ENCODE results near the gene PDIA4. TPM values are rescaled to one million over a fixed set of nuclear protein-coding genes. Genes with fewer than 3 reads are reported as not detected.
A peak's percentile ranks its signal among the peaks of the same experiment; 100 is the strongest.

PDIA4 gene
- total RNA-seq (33.4 TPM), polyA plus RNA-seq (10 to 100 TPM; 66.8 to 78.3 (median 72.6) TPM)

DNA sequence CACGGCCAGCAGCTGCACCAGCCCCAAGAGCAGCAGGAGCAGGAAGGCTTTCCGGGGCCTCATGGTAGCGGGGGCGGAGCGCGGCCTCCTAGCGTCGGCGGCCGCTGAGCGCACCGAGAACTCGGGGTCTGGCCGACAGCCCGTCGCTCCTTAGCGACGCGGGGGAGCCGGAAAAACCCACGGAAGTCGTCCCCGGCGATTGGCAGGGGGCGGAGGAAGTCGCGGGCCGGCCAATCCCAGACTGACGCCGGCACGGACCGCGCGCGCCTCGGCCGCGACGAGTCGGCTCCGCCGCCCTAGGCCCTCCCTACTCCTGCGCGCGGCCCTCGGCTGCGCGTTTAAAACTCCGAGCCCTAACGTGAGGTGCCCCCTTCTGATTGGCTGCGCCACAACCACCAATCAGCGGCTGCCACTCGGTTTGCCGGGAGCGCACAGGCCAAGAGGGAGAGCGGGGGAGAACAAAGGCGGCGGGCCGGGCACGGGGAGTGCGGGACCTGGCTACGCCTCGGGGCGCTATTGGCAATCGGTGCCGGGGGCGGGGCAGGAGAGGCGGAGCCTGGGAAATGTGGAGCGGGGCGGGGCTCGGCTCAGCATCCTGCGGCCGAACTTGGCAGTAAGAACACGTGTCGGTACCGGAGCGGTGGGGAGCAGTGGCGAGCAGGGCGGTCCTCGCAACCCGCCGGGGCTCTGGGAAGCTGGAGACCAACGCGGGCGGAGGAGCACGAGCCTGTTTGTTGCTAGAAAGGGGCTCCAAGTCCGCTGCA is at the start of gene PDIA4:
Gene PDIA4 (minus strand): TSS at position 160 of the 764 bp plus-strand sequence. CDS start 97 bp downstream, at position 63.
- Mint-ChIP-seq H3K4me3 (peak within 1 kb of the TSS; percentile 90 to 96 (median 94)), H3K36me3 (peaks cover 3% of the 10 kb centered on the region), H3K4me1 (peaks cover 24 to 49% (median 35%) of the 10 kb centered on the region in 4 donors), H3K9me3 (no peaks in the 10 kb centered on the region), H3K27ac (peak within 1 kb of the TSS; percentile 92 to 98 (median 93)), H3K27me3 (peaks cover 9% of the 10 kb centered on the region)
- ATAC-seq (ENCODE audit: low read depth in 2 of 2) = peak; percentile 87 to 92
- Histone ChIP-seq H3K27ac (ENCODE audit: insufficient read depth, low read length, poor library complexity, severe bottlenecking) (peak within 1 kb of the TSS; percentile 87), H3K4me1 (ENCODE audit: control insufficient read depth, insufficient read depth, low read length, poor library complexity, severe bottlenecking) (peaks cover 29% of the 10 kb centered on the region), H3K4me3 (ENCODE audit: low read depth, low read length) (peak within 1 kb of the TSS; percentile 90), H3K27me3 (ENCODE audit: control insufficient read depth, insufficient read depth, low read length) (no peaks in the 10 kb centered on the region), H3K9me3 (ENCODE audit: control insufficient read depth in 2 of 2, low read length in 2 of 2) (no peaks in the 10 kb centered on the region), H3K36me3 (ENCODE audit: control insufficient read depth, insufficient read depth, low read length) (no peaks in the 10 kb centered on the region)
- DNase-seq = peak; percentile 99 to 100 (median 99)

DNA sequence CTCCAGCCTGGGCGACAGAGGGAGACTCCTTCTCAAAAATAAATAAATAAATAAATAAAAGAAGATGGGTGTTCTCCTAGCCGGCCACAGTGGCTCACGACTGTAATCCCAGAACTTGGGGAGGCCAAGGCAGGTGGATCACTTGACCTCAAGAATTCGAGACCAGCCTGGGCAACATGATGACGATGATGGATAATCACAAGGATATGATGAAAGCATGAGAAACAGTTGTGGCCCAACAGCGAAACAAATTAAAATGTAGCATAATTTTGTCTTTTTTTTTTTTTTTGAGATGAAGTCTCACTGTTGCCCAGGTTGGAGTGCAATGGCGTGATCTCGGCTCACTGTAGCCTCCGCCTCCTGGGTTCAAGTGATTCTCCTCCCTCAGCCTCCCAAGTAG is 49.3 kb upstream of the PDIA4 start:
- no peak overlapping the region for H3K27ac ChIP-seq (ENCODE audit: insufficient read depth, low read length, poor library complexity, severe bottlenecking)
- DNase-seq (no peak), ATAC-seq (ENCODE audit: low read depth in 2 of 2) (no peak)
- H3K4me1 Mint-ChIP-seq = peaks cover 3 to 22% (median 17%) of the 10 kb centered on the region in 4 donors
- no peak overlapping the region for H3K27ac Mint-ChIP-seq
- H3K9me3 ChIP-seq (ENCODE audit: control insufficient read depth in 2 of 2, low read length in 2 of 2) = no peaks in the 10 kb centered on the region
- peaks cover 0 to 1% (median 0%) of the 10 kb centered on the region in 7 donors for H3K9me3 Mint-ChIP-seq
- no peak overlapping the region for H3K4me3 Mint-ChIP-seq
- H3K36me3 ChIP-seq (ENCODE audit: control insufficient read depth, insufficient read depth, low read length) = peaks cover 14% of the 10 kb centered on the region
- H3K4me3 ChIP-seq (ENCODE audit: low read depth, low read length) = no peak overlapping the region
- no peaks in the 10 kb centered on the region for H3K27me3 ChIP-seq (ENCODE audit: control insufficient read depth, insufficient read depth, low read length)
- peaks cover 25% of the 10 kb centered on the region for H3K36me3 Mint-ChIP-seq
- H3K4me1 ChIP-seq (ENCODE audit: control insufficient read depth, insufficient read depth, low read length, poor library complexity, severe bottlenecking) = no peaks in the 10 kb centered on the region
- H3K27me3 Mint-ChIP-seq = no peaks in the 10 kb centered on the region

- H3K27ac Mint-ChIP-seq = peak overlapping the region in 1 of 3 donors; percentile 31
Measured at GRCh38 chr7:149075286-149075685, 47.0 kb upstream of the PDIA4 start.

GRCh38 chr7:149074116-149074885 is 46.0 kb upstream of the PDIA4 start:
- H3K36me3 ChIP-seq (ENCODE audit: control insufficient read depth, insufficient read depth, low read length) = peaks cover 31% of the 10 kb centered on the region
- Mint-ChIP-seq H3K36me3 (peaks cover 17% of the 10 kb centered on the region), H3K4me1 (peaks cover 5 to 13% (median 6%) of the 10 kb centered on the region in 4 donors), H3K27me3 (no peaks in the 10 kb centered on the region), H3K9me3 (no peaks in the 10 kb centered on the region), H3K4me3 (no peak overlapping the region), H3K27ac (peak overlapping the region; percentile 26 to 78 (median 67))
- no peaks in the 10 kb centered on the region for H3K27me3 ChIP-seq (ENCODE audit: control insufficient read depth, insufficient read depth, low read length)
- H3K9me3 ChIP-seq (ENCODE audit: control insufficient read depth in 2 of 2, low read length in 2 of 2) = no peaks in the 10 kb centered on the region
- ATAC-seq (ENCODE audit: low read depth in 2 of 2) = no peak
- H3K27ac ChIP-seq (ENCODE audit: insufficient read depth, low read length, poor library complexity, severe bottlenecking) = no peak overlapping the region
- no peak for DNase-seq
- peaks cover 7% of the 10 kb centered on the region for H3K4me1 ChIP-seq (ENCODE audit: control insufficient read depth, insufficient read depth, low read length, poor library complexity, severe bottlenecking)
- H3K4me3 ChIP-seq (ENCODE audit: low read depth, low read length) = no peak overlapping the region

More at GRCh38 chr7:149075286-149075685, 47.0 kb upstream of the PDIA4 start:
- no peak overlapping the region for H3K4me3 ChIP-seq (ENCODE audit: low read depth, low read length)
- no peak overlapping the region for H3K27ac ChIP-seq (ENCODE audit: insufficient read depth, low read length, poor library complexity, severe bottlenecking)
- ATAC-seq (ENCODE audit: low read depth in 2 of 2) = no peak
- no peak overlapping the region for H3K4me3 Mint-ChIP-seq
- H3K27me3 ChIP-seq (ENCODE audit: control insufficient read depth, insufficient read depth, low read length) = no peaks in the 10 kb centered on the region
- H3K36me3 ChIP-seq (ENCODE audit: control insufficient read depth, insufficient read depth, low read length) = peaks cover 30% of the 10 kb centered on the region
- H3K4me1 ChIP-seq (ENCODE audit: control insufficient read depth, insufficient read depth, low read length, poor library complexity, severe bottlenecking) = peaks cover 7% of the 10 kb centered on the region
- no peak for DNase-seq
- peaks cover 5 to 15% (median 7%) of the 10 kb centered on the region in 4 donors for H3K4me1 Mint-ChIP-seq
- no peaks in the 10 kb centered on the region for H3K9me3 ChIP-seq (ENCODE audit: control insufficient read depth in 2 of 2, low read length in 2 of 2)
- no peaks in the 10 kb centered on the region for H3K27me3 Mint-ChIP-seq
- H3K9me3 Mint-ChIP-seq = no peaks in the 10 kb centered on the region
- H3K36me3 Mint-ChIP-seq = peaks cover 19% of the 10 kb centered on the region

DNA sequence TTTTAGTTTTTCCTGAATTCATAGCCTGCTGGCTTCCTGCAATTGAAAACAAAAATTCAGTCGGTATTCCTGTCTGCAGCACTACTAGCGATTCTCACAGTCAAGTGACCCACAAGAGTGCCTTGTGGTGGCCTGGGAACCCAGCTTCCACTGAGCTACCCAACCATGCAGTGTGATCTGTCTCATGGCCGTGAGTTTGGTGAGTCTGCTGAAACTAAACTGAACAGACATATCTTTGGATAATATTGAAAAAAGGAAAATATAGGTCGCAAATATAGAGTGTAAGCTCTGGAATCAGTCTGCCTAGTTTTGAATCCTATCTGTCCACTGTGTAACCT is 44.1 kb upstream of the PDIA4 start:
- Mint-ChIP-seq H3K27me3 (no peaks in the 10 kb centered on the region), H3K4me3 (peak overlapping the region; percentile 21 to 63 (median 30)), H3K27ac (peak overlapping the region in 2 of 3 donors; percentile 2 to 79), H3K4me1 (peaks cover 8 to 17% (median 10%) of the 10 kb centered on the region in 4 donors), H3K9me3 (no peaks in the 10 kb centered on the region), H3K36me3 (peaks cover 18% of the 10 kb centered on the region)
- H3K27me3 ChIP-seq (ENCODE audit: control insufficient read depth, insufficient read depth, low read length) = no peaks in the 10 kb centered on the region
- H3K27ac ChIP-seq (ENCODE audit: insufficient read depth, low read length, poor library complexity, severe bottlenecking) = peak overlapping the region; percentile 52
- peak overlapping the region; percentile 14 for H3K4me3 ChIP-seq (ENCODE audit: low read depth, low read length)
- DNase-seq (no peak), ATAC-seq (ENCODE audit: low read depth in 2 of 2) (no peak)
- peaks cover 31% of the 10 kb centered on the region for H3K36me3 ChIP-seq (ENCODE audit: control insufficient read depth, insufficient read depth, low read length)
- peaks cover 7% of the 10 kb centered on the region for H3K4me1 ChIP-seq (ENCODE audit: control insufficient read depth, insufficient read depth, low read length, poor library complexity, severe bottlenecking)
- no peaks in the 10 kb centered on the region for H3K9me3 ChIP-seq (ENCODE audit: control insufficient read depth in 2 of 2, low read length in 2 of 2)

DNA sequence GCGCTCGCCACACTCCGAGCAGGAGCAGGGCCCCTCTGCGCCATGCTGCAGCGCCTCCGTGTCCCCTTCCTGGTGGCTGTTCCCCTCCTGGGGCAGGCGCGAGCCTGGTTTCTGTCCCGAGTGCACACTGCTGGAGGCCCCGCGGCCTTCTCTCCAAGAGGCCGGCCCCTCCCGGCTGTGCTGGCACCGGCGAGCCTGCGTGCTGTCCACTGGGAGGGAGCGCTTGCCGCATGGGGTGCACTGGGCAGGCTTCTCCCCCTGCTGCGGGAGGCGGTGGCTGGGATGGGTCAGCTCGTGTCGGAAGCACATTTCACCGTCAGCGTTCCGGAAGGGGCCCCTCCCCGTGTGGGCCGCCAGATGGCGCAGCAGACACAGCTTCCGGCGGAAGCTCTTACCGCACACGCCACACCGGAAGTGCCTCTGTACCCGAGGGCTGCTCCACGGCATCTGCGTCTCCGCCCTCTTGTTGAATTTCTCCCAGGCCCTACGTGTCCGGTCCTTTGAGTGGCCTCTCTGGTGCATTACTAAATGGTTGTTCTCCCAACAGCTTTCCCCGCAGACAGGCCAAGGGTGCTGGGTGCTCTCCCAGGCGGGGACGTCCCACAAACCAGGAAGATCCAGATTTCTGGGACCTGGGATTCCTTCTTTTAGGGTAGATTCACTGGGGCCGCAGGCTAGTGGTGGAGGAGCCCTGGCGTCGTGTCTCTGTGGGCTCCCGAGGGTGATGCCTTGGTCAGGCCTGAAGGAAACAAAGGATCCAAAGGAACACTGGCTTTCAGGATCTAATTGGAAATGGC is 43.5 kb upstream of the PDIA4 start:
- Mint-ChIP-seq H3K4me3 (peak overlapping the region in 2 of 4 donors; percentile 22 to 63), H3K27me3 (no peaks in the 10 kb centered on the region), H3K27ac (peak overlapping the region; percentile 2 to 88 (median 79)), H3K36me3 (peaks cover 14% of the 10 kb centered on the region), H3K9me3 (no peaks in the 10 kb centered on the region), H3K4me1 (peaks cover 6 to 17% (median 9%) of the 10 kb centered on the region in 4 donors)
- Histone ChIP-seq H3K27me3 (ENCODE audit: control insufficient read depth, insufficient read depth, low read length) (no peaks in the 10 kb centered on the region), H3K4me1 (ENCODE audit: control insufficient read depth, insufficient read depth, low read length, poor library complexity, severe bottlenecking) (peaks cover 7% of the 10 kb centered on the region), H3K4me3 (ENCODE audit: low read depth, low read length) (peak overlapping the region; percentile 14), H3K27ac (ENCODE audit: insufficient read depth, low read length, poor library complexity, severe bottlenecking) (peak overlapping the region; percentile 52), H3K36me3 (ENCODE audit: control insufficient read depth, insufficient read depth, low read length) (peaks cover 27% of the 10 kb centered on the region), H3K9me3 (ENCODE audit: control insufficient read depth in 2 of 2, low read length in 2 of 2) (no peaks in the 10 kb centered on the region)
- peak; percentile 69 to 75 for ATAC-seq (ENCODE audit: low read depth in 2 of 2)
- peak; percentile 40 to 70 (median 60) for DNase-seq

- H3K27me3 ChIP-seq (ENCODE audit: control insufficient read depth, insufficient read depth, low read length) = no peaks in the 10 kb centered on the region
- H3K4me3 ChIP-seq (ENCODE audit: low read depth, low read length) = no peak overlapping the region
- no peaks in the 10 kb centered on the region for H3K9me3 Mint-ChIP-seq
- H3K4me1 ChIP-seq (ENCODE audit: control insufficient read depth, insufficient read depth, low read length, poor library complexity, severe bottlenecking) = peaks cover 7% of the 10 kb centered on the region
- peaks cover 10% of the 10 kb centered on the region for H3K36me3 Mint-ChIP-seq
- DNase-seq (no peak), ATAC-seq (ENCODE audit: low read depth in 2 of 2) (peak in 1 of 2 donors; percentile 13)
- no peaks in the 10 kb centered on the region for H3K27me3 Mint-ChIP-seq
- no peak overlapping the region for H3K4me3 Mint-ChIP-seq
- peaks cover 24% of the 10 kb centered on the region for H3K36me3 ChIP-seq (ENCODE audit: control insufficient read depth, insufficient read depth, low read length)
- H3K9me3 ChIP-seq (ENCODE audit: control insufficient read depth in 2 of 2, low read length in 2 of 2) = no peaks in the 10 kb centered on the region
- H3K27ac ChIP-seq (ENCODE audit: insufficient read depth, low read length, poor library complexity, severe bottlenecking) = no peak overlapping the region
- no peak overlapping the region for H3K27ac Mint-ChIP-seq
- H3K4me1 Mint-ChIP-seq = peaks cover 3 to 17% (median 7%) of the 10 kb centered on the region in 4 donors
Measured at GRCh38 chr7:149071182-149071635, 42.9 kb upstream of the PDIA4 start.
